Left ventricle myocardium inferior (tissue), 1 donor: Measurements from ENCODE around the gene HCN3. TPM values are rescaled to one million over a fixed set of nuclear protein-coding genes. Genes with fewer than 3 reads are reported as not detected.
"Not testable (repeated sequence)": the region's sequence is repeated elsewhere in the genome, so short reads cannot be mapped to it uniquely, and the experiment has no call there.

ENCODE experiments used
- DNase-seq: peaks from one replicate; pipeline ENCODE4 v3.0.0-alpha.2; 2020
- H3K27ac ChIP-seq: fragments of 200-600 bp; replicated peaks from 2 replicates; pipeline ENCODE4 v1.8.0; 2021
- H3K27me3 ChIP-seq: fragments of 200-600 bp; 2 replicates; pipeline ENCODE4 v1.8.0; 2021; ENCODE audit warnings: low read depth
- H3K36me3 ChIP-seq: fragments of 200-600 bp; 2 replicates; pipeline ENCODE4 v1.8.0; 2021
- H3K4me1 ChIP-seq: fragments of 200-600 bp; 2 replicates; pipeline ENCODE4 v1.8.0; 2021
- H3K4me3 ChIP-seq: fragments of 200-600 bp; 2 replicates; pipeline ENCODE4 v1.8.0; 2021; ENCODE audit warnings: mild to moderate bottlenecking, moderate library complexity
- H3K9me3 ChIP-seq: fragments of 200-600 bp; replicated peaks from 2 replicates; pipeline ENCODE4 v1.8.0; 2021
- CTCF ChIP-seq: fragments of 200-600 bp; IDR thresholded peaks from 2 replicates; pipeline ENCODE4 v1.8.0; 2021; ENCODE audit warnings: antibody characterized with exemption, mild to moderate bottlenecking, borderline replicate concordance
- intact Hi-C: fragments of 100-400 bp; cut with micrococcal nuclease; formaldehyde crosslinking; loops from one replicate; pipeline ENCODE4 v1.11.0; 2022
- total RNA-seq: library from RNA; stranded (reverse); fragmentation: NEBNext Ultra II Directional; extraction: Animal tissue kit (Norgen Biotek cat#: 25700); gene quantifications from one replicate; pipeline ENCODE4 v1.2.1, GENCODE V29; 2021
- donor health status: DM: no; HTN: yes; CAD: no; lungs with severe emphysema.

Gene HCN3
- total RNA-seq, 1 donor from 2014 or later, result 1.2 TPM

- no peak for TF ChIP-seq CTCF
- Histone ChIP-seq H3K27ac (peak overlapping the region; percentile 37), H3K27me3 (no peaks in the 10 kb centered on the region), H3K4me1 (peaks cover 36% of the 10 kb centered on the region), H3K4me3 (peak overlapping the region; percentile 63), H3K9me3 (no peaks in the 10 kb centered on the region), H3K36me3 (peaks cover 24% of the 10 kb centered on the region)
- intact Hi-C loops, result no loop called here
- DNase-seq, result peak; percentile 41
These were observed 36.1 kb upstream of the HCN3 start for GRCh38 chr1:155241069-155241679.

- Histone ChIP-seq H3K4me1 (peaks cover 36% of the 10 kb centered on the region), H3K36me3 (peaks cover 18% of the 10 kb centered on the region), H3K27me3 (no peaks in the 10 kb centered on the region), H3K27ac (peak overlapping the region; percentile 37), H3K4me3 (no peak overlapping the region), H3K9me3 (no peaks in the 10 kb centered on the region)
- DNase-seq, result no peak
- no peak for TF ChIP-seq CTCF
- intact Hi-C loops, result no loop called here
These were observed 35.4 kb upstream of the HCN3 start for GRCh38 chr1:155241841-155242264.

GRCh38 chr1:155242805-155243358 is 34.4 kb upstream of the HCN3 start:
- no peak for DNase-seq
- H3K4me1 ChIP-seq, result peaks cover 36% of the 10 kb centered on the region
- no peak for TF ChIP-seq CTCF
- H3K36me3 ChIP-seq, result peaks cover 20% of the 10 kb centered on the region
- H3K27ac ChIP-seq, result peak overlapping the region; percentile 94
- H3K9me3 ChIP-seq, result no peaks in the 10 kb centered on the region
- peak overlapping the region; percentile 74 for H3K4me3 ChIP-seq
- no peaks in the 10 kb centered on the region for H3K27me3 ChIP-seq
- intact Hi-C loops, result no loop called here

- Histone ChIP-seq H3K27me3 (no peaks in the 10 kb centered on the region), H3K27ac (peak overlapping the region; percentile 94), H3K4me3 (peak overlapping the region; percentile 74), H3K9me3 (no peaks in the 10 kb centered on the region), H3K4me1 (peaks cover 36% of the 10 kb centered on the region), H3K36me3 (peaks cover 16% of the 10 kb centered on the region)
- peak; percentile 97 for DNase-seq
- TF ChIP-seq CTCF, result peak; percentile 39
- intact Hi-C loops, result no loop called here
These were observed 32.7 kb upstream of the HCN3 start for GRCh38 chr1:155244368-155245162.

- no peak for DNase-seq
- Histone ChIP-seq H3K36me3 (peaks cover 16% of the 10 kb centered on the region), H3K27ac (peak overlapping the region; percentile 94), H3K4me1 (peaks cover 38% of the 10 kb centered on the region), H3K27me3 (no peaks in the 10 kb centered on the region), H3K4me3 (peak overlapping the region; percentile 74), H3K9me3 (no peaks in the 10 kb centered on the region)
- intact Hi-C loops, result no loop called here
- TF ChIP-seq CTCF, result no peak
These were observed 32.1 kb upstream of the HCN3 start for GRCh38 chr1:155245163-155245524.

- H3K9me3 ChIP-seq, H3K27me3 ChIP-seq, DNase-seq, H3K4me3 ChIP-seq, H3K27ac ChIP-seq, intact Hi-C loops: not testable (repeated sequence)
- peaks cover 39% of the 10 kb centered on the region for H3K4me1 ChIP-seq
- peaks cover 16% of the 10 kb centered on the region for H3K36me3 ChIP-seq
These were observed 30.5 kb upstream of the HCN3 start for GRCh38 chr1:155246796-155247195.
